ENCODE data around the gene CATSPER4.

CATSPER4 gene

GRCh38 chr1:26190373-26190987 is at the start of gene CATSPER4:
Gene CATSPER4 (plus strand): TSS chr1:26190602. CDS start chr1:26190628, 26 bp downstream.
- DNase-seq, result no peak

DNA sequence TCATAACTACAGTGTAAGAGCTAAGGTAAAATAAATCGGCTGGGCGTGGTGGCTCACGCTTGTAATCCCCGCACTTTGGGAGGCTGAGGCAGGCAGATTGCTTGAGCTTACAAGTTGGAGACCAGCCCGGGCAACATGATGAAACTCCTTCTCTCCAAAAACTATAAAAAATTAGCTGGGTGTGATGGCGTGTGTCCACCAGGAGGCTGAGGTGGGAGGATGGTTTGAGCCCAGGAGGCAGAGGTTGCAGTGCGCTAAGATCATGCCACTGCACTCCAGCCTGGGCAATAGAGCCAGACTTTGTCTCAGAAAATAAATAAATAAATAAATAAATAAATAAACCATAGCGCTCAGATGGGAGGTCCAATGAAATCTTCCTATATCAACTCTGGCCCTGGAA is 48.2 kb upstream of the CATSPER4 start:
- DNase-seq, result no peak

DNA sequence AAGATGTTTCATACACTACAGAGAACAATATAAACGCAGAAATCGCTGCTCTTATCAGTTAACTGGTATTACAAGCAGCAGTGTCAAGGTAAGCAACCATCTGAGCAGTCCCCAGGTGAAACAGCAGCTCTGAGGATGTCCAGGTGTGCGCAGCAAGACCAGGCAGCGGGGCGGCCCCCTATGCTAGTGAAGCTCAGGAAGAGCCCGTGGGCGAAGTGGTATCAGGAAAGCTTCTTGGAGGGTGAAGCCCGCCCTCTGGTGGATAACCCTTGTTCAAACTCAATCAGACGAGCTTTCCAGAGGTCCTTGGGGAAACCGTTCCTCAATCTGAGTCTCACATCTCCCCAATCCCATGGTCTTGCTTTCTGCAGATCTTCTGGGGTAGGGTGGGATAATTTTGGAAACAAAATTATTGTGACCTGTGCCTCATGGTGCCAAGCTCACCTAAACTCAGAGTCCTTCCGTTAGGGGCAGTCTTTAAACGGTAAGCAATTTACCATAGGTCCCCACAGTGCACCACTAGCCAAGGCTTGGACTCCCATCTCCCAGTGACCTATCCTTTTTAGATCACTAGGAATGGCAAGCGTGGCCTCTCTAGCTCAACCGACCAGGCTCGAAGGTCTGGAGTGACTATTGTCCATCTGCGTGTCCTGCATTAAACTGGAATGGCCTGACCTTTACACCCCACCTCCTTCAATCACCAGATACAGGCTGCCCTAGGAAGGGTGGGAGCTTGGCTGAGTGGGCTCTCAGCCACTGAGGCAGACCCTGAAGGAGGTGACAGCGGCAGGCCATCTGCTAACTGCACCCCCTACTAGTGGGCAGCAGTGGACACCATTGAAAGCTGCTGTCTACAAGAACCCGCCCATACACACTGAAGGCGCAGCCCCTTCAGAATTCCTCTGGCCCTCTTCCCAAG is 45.1 kb upstream of the CATSPER4 start:
- peak; percentile 61 to 69 for DNase-seq

GRCh38 chr1:26145960-26146294 is 44.5 kb upstream of the CATSPER4 start:
- no peak for DNase-seq

- DNase-seq, result no peak
Measured at GRCh38 chr1:26148887-26149286, 41.5 kb upstream of the CATSPER4 start.

DNA sequence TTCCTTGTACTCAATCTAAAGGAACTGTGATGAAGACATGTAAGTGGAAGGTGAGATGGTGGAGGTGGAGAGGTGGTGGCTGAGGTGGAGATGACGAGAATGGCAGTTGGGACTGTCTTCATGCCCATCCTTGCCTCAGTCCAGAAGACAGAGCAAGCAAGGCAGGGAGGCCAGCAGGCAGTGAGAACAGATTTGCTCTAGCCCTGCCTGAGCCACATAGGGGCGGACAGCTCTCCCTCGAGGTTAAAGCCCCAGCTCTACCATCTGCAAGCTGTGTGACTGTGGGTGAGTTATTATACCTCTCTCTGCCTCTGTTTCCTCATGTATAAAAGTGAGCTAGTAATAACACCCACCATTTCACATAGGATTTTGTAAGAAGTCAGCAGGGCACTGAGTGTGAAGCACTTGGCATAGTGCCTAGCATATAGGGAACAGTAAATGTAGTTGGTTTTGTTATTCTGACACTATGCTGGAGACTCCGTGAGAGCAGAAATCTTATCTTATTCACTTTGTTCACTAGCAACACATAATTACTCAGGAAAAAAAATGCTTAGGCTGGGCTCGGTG is 36.4 kb upstream of the CATSPER4 start:
- DNase-seq, result no peak

DNA sequence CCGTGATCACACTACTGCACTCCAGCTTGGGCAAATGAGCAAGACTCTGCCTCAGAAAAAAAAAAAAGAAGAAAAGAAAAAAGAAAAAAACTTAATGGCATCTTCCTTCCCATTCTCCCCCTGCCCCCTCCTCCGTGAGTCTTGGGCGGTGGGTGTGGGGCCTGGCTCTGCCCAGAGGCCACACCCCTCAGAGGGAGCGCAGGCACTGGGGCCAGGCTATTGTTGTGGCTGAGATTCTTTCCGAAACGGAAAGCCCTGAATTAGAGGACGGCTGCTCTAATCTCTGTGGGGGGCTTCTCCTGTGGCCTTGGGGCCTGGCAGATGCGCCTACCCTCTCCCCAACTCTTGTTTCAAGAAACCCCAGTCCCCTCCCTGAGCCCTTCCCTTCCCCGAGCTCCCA is 35.7 kb upstream of the CATSPER4 start:
- DNase-seq, result no peak

DNA sequence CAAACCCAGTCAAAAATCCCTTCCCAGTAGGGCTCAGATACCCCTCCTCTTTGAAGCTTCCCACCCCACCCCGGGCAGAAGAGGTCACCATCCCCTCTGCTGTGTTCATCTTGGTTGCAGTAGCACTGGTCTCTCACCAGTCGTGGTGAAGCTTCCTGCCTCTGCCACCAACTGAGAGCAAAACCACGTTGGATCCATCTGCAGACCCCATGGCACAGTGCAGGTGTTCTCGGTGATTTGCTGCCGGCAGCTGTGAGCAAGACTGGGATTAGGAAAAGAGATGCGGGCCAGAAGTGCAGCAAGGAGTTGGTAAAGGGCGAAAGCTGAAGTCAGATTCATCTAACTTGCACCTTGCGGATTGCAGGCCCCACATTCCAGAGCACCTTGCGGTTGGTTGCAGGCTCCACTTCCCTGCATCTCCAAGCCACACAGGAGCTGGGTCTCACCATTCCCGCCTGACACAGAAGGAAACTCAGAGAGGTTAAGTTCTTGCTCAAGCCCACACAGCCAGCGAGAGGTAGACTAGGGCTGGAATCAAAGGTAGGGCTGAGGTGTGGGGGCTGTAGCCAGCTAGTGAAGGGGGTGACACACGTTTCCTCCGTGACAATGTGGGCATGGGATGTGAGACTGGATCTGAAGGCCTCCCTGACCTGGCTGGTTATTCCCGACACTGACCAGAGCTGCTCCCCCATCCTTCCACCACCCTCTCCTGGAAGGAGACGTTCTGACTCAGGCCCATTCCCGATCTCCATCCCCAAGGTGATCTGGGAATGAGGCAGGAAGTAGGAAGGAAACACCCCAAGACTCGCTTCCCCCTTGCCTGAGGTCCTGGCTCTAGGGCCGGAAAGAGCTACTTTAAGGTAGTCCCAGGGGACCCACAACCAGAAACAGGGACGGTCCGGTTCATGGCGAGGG is 34.8 kb upstream of the CATSPER4 start:
- DNase-seq, result no peak

- no peak for DNase-seq
Measured at GRCh38 chr1:26156285-26157038, 33.9 kb upstream of the CATSPER4 start.

DNA sequence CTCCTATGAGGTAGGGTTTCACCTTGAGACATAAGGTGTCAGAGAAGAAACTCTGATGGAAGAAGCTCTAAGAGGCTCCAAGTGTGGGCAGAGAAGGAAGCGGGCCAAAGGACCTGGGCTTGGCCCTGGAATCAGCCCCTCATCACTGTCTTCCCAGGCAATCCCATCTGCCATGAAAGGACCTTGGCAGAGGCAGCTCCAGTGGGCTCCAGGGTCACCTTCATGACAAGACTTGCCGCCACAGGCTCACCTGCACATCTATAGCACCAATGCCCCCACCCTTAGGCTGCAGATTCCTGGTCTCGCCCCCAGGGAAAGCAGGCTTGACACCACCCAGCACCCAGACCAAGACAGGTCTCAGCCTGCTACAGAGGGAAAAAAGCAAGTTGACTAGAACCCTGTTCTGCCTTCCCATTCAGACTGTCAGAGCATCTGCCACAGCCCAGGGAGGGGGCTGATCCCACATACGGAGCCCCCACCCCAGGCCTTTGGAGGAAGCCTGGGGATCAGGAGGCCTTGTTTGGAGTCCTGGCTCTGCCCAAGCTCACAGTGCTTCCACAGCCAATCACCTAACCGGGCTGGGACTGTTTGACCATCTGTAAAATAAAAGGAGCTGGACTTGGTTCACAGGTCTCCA is 32.0 kb upstream of the CATSPER4 start:
- no peak for DNase-seq

DNA sequence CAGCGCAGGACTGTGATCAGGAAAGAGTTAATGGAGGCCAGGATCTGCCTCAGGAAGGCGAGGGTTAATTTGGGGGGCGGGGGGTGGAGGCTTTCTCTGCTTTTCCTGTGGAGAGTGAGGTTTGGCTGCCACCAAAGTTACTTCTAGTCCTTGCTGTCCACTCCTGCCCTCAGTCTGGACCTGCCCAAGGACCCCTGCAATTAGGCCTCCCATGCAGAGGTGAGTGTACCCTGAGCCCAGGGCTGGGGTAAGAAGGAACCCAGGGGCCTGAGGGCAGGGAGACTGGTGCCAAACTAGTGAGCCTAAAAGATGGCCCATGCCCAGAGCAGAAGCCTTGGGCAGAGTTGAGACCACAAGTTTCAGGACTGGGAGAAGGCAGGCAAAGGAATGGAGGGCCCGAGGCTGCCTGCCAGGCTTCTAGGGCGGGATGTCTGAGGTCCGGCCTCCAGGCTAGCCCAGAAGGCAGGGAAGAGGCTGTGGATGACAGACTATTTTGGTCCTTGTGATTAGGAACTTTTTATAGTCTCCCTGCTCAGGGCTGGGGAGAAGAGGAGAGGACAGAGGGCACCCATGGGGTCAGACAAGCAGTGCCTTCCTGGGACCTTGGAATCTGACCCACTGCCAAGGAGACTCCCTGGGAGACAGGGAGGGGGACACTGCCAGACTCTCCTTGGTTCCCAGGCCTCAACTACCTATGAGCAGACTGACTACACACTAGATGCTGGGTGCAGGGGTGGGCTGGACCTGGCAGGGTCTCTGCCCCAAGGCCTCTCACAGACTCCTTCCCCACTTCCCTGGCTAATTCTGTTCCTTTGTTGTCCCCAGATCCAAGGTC is 31.3 kb upstream of the CATSPER4 start, which contains the start of gene FAM110D:
Gene FAM110D, plus strand, starts transcription at position 172 of the 835 bp plus-strand sequence. CDS start 2,213 bp downstream, outside the sequence.
- DNase-seq, result no peak

- no peak for DNase-seq
Measured at GRCh38 chr1:26159743-26160039, 30.7 kb upstream of the CATSPER4 start.

- DNase-seq, result no peak
Measured at GRCh38 chr1:26160527-26161414, 29.6 kb upstream of the CATSPER4 start.

DNA sequence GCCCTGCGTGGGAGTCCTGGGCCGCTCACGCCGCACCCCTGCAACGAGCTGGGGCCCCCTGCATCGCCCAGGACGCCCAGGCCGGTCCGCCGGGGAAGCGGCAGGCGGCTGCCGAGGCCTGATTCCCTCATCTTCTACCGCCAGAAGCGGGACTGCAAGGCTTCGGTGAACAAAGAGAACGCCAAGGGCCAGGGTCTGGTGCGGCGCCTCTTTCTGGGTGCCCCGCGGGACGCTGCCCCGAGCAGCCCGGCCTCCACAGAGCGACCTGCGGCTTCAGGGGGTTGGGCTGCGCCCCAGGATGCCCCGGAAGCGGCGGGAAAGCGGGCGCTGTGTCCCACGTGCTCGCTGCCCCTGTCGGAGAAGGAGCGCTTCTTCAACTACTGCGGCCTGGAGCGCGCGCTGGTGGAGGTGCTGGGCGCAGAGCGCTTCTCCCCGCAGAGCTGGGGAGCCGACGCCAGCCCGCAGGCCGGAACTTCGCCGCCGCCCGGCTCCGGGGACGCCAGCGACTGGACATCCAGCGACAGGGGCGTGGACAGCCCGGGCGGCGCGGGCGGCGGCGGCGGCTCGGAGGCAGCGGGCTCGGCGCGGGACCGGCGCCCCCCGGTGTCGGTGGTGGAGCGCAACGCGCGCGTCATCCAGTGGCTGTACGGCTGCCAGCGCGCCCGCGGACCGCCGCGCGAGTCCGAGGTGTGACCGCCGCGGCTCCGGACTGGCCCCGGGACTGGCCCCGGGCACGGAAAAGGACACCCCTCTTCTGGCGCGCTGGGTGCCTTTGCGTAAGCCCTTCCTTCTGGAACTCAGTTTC is 28.8 kb upstream of the CATSPER4 start:
- peak; percentile 32 to 55 for DNase-seq

- DNase-seq, result no peak
Measured at GRCh38 chr1:26162220-26162709, 28.1 kb upstream of the CATSPER4 start.

GRCh38 chr1:26163684-26164035 is 26.7 kb upstream of the CATSPER4 start:
- no peak for DNase-seq

DNA sequence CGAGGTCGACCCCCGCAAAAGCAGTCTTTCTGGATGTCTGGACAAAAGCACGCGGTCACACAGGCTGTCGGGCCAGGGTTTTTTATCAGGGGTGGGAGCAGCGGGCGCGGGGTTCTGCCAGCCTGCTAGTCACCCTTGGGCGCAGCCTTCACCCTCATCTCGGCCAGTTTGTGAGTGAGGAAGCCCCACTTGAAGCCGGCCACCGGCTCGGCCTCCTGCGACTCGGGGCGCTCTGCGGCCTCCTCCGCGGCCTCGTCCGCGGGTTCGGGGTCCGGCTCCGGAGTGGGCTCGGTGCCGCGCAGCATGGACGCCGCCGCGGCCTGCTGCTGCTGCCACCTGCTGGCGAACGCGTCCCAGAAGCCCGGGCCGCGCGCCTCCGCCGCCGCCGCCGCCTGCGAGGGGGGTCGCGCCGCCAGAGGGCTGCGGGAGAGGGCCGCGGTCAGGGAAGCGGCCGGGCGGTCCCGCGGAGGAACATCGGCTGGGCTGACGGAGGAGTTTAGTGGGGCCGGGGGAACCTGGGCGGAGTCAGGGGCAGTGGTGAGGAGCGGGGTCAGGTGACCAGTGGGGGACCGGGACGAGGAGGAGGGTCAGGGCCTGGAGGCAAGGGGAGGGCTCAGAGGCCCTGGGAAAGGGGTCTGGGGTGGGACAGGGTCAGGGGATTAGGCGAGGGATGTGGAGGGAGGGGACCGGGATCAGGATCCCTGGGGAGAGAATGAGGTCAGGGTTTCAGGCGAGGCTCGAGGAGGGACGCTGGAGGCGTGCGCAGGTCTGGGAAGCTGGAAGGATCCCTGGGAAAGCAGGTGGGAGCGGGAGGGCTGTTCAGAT is 26.2 kb upstream of the CATSPER4 start:
- peak; percentile 27 to 66 for DNase-seq

Data from stimulated activated CD4-positive, alpha-beta T cell treated with anti-CD3 and anti-CD28 coated beads, Interleukin-4, amount 100 ng/mL, for 4 hours (primary cell).